SJSA1 (cell line): ENCODE results near the gene RAB3B. TPM values are rescaled to one million over a fixed set of nuclear protein-coding genes. Genes with fewer than 3 reads are reported as not detected.
"Not testable (repeated sequence)": the region's sequence is repeated elsewhere in the genome, so short reads cannot be mapped to it uniquely, and the experiment has no call there.

Experiments used
- DNase-seq, 2 experiments: peaks; one replicate each; pipeline ENCODE4 v3.0.0-alpha.2; 2015 to 2020; ENCODE audit warnings: low spot score in 2 of 2, low read depth in 1 of 2
- H3K27ac ChIP-seq: fragments of 250-450 bp; sonication (Bioruptor Pico); 2 replicates; pipeline ENCODE4 v1.5.1; 2020; ENCODE audit warnings: mild to moderate bottlenecking, moderate library complexity
- H3K27me3 ChIP-seq: fragments of 250-450 bp; sonication (Bioruptor Pico); replicated peaks from 2 replicates; pipeline ENCODE4 v1.5.1; 2020; ENCODE audit warnings: mild to moderate bottlenecking, moderate library complexity
- H3K36me3 ChIP-seq: fragments of 250-450 bp; sonication (Bioruptor Pico); 2 replicates; pipeline ENCODE4 v1.5.1; 2020; ENCODE audit warnings: mild to moderate bottlenecking
- H3K4me1 ChIP-seq: fragments of 250-450 bp; sonication (Bioruptor Pico); replicated peaks from 2 replicates; pipeline ENCODE4 v1.6.1; 2021; ENCODE audit warnings: mild to moderate bottlenecking
- H3K4me3 ChIP-seq: fragments of 250-450 bp; sonication (Bioruptor Pico); 2 replicates; pipeline ENCODE4 v1.5.1; 2020; ENCODE audit warnings: mild to moderate bottlenecking
- H3K9me3 ChIP-seq: fragments of 250-450 bp; sonication (Bioruptor Pico); replicated peaks from 2 replicates; pipeline ENCODE4 v1.5.1; 2020; ENCODE audit warnings: mild to moderate bottlenecking
- total RNA-seq: library from RNA; depleted of rRNA; stranded (reverse); fragments of >200 nt; shearing (Covaris generic); gene quantifications from 2 replicates; pipeline ENCODE4 v1.2.3, GENCODE V29; 2014

The RAB3B gene
- total RNA-seq, 1 experiment from 2014 or later, result 31.4 TPM

GRCh38 chr1:51912881-51913280 lies 77.6 kb downstream of the RAB3B start:
- Histone ChIP-seq H3K4me1 (no peaks in the 10 kb centered on the region), H3K27ac (no peak overlapping the region), H3K9me3 (no peaks in the 10 kb centered on the region), H3K4me3 (no peak overlapping the region), H3K36me3 (peaks cover 25% of the 10 kb centered on the region), H3K27me3 (no peaks in the 10 kb centered on the region)
- DNase-seq, result no peak

GRCh38 chr1:51910221-51911000 lies 80.1 kb downstream of the RAB3B start:
- no peak for DNase-seq
- no peaks in the 10 kb centered on the region for H3K4me1 ChIP-seq
- peaks cover 14% of the 10 kb centered on the region for H3K36me3 ChIP-seq
- no peaks in the 10 kb centered on the region for H3K27me3 ChIP-seq
- H3K4me3 ChIP-seq, result no peak overlapping the region
- H3K27ac ChIP-seq, result no peak overlapping the region
- H3K9me3 ChIP-seq, result no peaks in the 10 kb centered on the region

GRCh38 chr1:51908499-51908898 lies 82.0 kb downstream of the RAB3B start:
- no peak for DNase-seq

GRCh38 chr1:51907079-51907702 lies 83.3 kb downstream of the RAB3B start:
- no peak for DNase-seq
- Histone ChIP-seq H3K27ac (no peak overlapping the region), H3K4me1 (no peaks in the 10 kb centered on the region), H3K4me3 (no peak overlapping the region), H3K27me3 (no peaks in the 10 kb centered on the region), H3K9me3 (no peaks in the 10 kb centered on the region), H3K36me3 (no peaks in the 10 kb centered on the region; the same call in 1 of the 2 replicates)

More at GRCh38 chr1:51908499-51908898, 82.0 kb downstream of the RAB3B start:
- no peak overlapping the region for H3K27ac ChIP-seq
- H3K36me3 ChIP-seq, result peaks cover 5% of the 10 kb centered on the region; the same call in 1 of the 2 replicates
- H3K4me3 ChIP-seq, result no peak overlapping the region
- no peaks in the 10 kb centered on the region for H3K4me1 ChIP-seq
- no peaks in the 10 kb centered on the region for H3K27me3 ChIP-seq
- H3K9me3 ChIP-seq, result no peaks in the 10 kb centered on the region

- DNase-seq, result no peak
- H3K4me1 ChIP-seq, result no peaks in the 10 kb centered on the region
- H3K27ac ChIP-seq, result no peak overlapping the region
- no peaks in the 10 kb centered on the region for H3K9me3 ChIP-seq
- H3K27me3 ChIP-seq, result no peaks in the 10 kb centered on the region
- H3K4me3 ChIP-seq, result no peak overlapping the region
- no peaks in the 10 kb centered on the region; the same call in 1 of the 2 replicates for H3K36me3 ChIP-seq
These were observed 84.0 kb downstream of the RAB3B start for GRCh38 chr1:51906306-51907078.

- Histone ChIP-seq H3K36me3 (no peaks in the 10 kb centered on the region), H3K27me3 (no peaks in the 10 kb centered on the region), H3K9me3 (no peaks in the 10 kb centered on the region), H3K4me1 (peaks cover 25% of the 10 kb centered on the region), H3K27ac (no peak overlapping the region), H3K4me3 (no peak overlapping the region)
- DNase-seq, result no peak
These were observed 88.0 kb downstream of the RAB3B start for GRCh38 chr1:51902456-51902855.

- Histone ChIP-seq H3K9me3 (no peaks in the 10 kb centered on the region), H3K27ac (no peak overlapping the region), H3K27me3 (no peaks in the 10 kb centered on the region), H3K36me3 (no peaks in the 10 kb centered on the region), H3K4me1 (peaks cover 38% of the 10 kb centered on the region), H3K4me3 (no peak overlapping the region)
- DNase-seq, result no peak
These were observed 89.3 kb downstream of the RAB3B start for GRCh38 chr1:51901151-51901550.

- H3K4me1 ChIP-seq, result peaks cover 39% of the 10 kb centered on the region
- DNase-seq, result no peak
- no peak overlapping the region for H3K4me3 ChIP-seq
- no peaks in the 10 kb centered on the region for H3K27me3 ChIP-seq
- no peaks in the 10 kb centered on the region for H3K9me3 ChIP-seq
- H3K27ac ChIP-seq, result peak overlapping the region; percentile 95
- H3K36me3 ChIP-seq, result no peaks in the 10 kb centered on the region
These were observed 91.5 kb downstream of the RAB3B start for GRCh38 chr1:51899022-51899421.

- H3K36me3 ChIP-seq, result no peaks in the 10 kb centered on the region
- H3K27ac ChIP-seq, result peak overlapping the region; percentile 95
- peak; percentile 69 to 91 for DNase-seq
- H3K27me3 ChIP-seq, result no peaks in the 10 kb centered on the region
- H3K4me3 ChIP-seq, result no peak overlapping the region
- H3K4me1 ChIP-seq, result peaks cover 39% of the 10 kb centered on the region
- no peaks in the 10 kb centered on the region for H3K9me3 ChIP-seq
These were observed 92.3 kb downstream of the RAB3B start for GRCh38 chr1:51898090-51898734.

GRCh38 chr1:51897699-51898031 lies 92.8 kb downstream of the RAB3B start:
- Histone ChIP-seq H3K4me3 (no peak overlapping the region), H3K9me3 (no peaks in the 10 kb centered on the region), H3K36me3 (no peaks in the 10 kb centered on the region), H3K27me3 (no peaks in the 10 kb centered on the region), H3K27ac (peak overlapping the region; percentile 95), H3K4me1 (peaks cover 39% of the 10 kb centered on the region)
- DNase-seq, result peak; percentile 55 to 90

- H3K4me1 ChIP-seq, result peaks cover 37% of the 10 kb centered on the region
- H3K9me3 ChIP-seq, H3K27ac ChIP-seq, DNase-seq, H3K4me3 ChIP-seq, H3K27me3 ChIP-seq, H3K36me3 ChIP-seq: not testable (repeated sequence)
These were observed 95.8 kb downstream of the RAB3B start for GRCh38 chr1:51894748-51895147.

GRCh38 chr1:51878616-51879336 lies 111.7 kb downstream of the RAB3B start, which contains the start of gene NRDC:
TSS of gene NRDC (minus strand) at chr1:51878727. CDS start at chr1:51878615, 112 bp downstream.
- peak within 1 kb of the TSS; percentile 95 for H3K27ac ChIP-seq
- H3K36me3 ChIP-seq, result peaks cover 12% of the 10 kb centered on the region
- H3K9me3 ChIP-seq, result no peaks in the 10 kb centered on the region
- no peaks in the 10 kb centered on the region for H3K27me3 ChIP-seq
- peak; percentile 100 for DNase-seq
- H3K4me1 ChIP-seq, result peaks cover 25% of the 10 kb centered on the region
- peak within 1 kb of the TSS; percentile 66 for H3K4me3 ChIP-seq

- no peak for DNase-seq
- H3K27ac ChIP-seq, result peak overlapping the region; percentile 95
- no peaks in the 10 kb centered on the region for H3K27me3 ChIP-seq
- H3K9me3 ChIP-seq, result no peaks in the 10 kb centered on the region
- peaks cover 15% of the 10 kb centered on the region for H3K36me3 ChIP-seq
- H3K4me3 ChIP-seq, result peak overlapping the region; percentile 66
- H3K4me1 ChIP-seq, result peaks cover 25% of the 10 kb centered on the region
These were observed 112.2 kb downstream of the RAB3B start for GRCh38 chr1:51878308-51878615.
